Karpas-422 (cell line): ENCODE results near the gene TECR. TPM values are rescaled to one million over a fixed set of nuclear protein-coding genes. Genes with fewer than 3 reads are reported as not detected.
"Not testable (repeated sequence)": the region's sequence is repeated elsewhere in the genome, so short reads cannot be mapped to it uniquely, and the experiment has no call there.

Source experiments
- DNase-seq: peaks from one replicate; pipeline ENCODE4 v3.0.0-alpha.2; 2015
- H2AFZ ChIP-seq: fragments of 200-600 bp; sonication (generic); 2 replicates; pipeline ENCODE4 v1.6.1; 2014; ENCODE audit warnings: antibody characterized with exemption, low read length, mixed read lengths
- H3K27ac ChIP-seq: fragments of 200-600 bp; sonication (generic); 2 replicates; pipeline ENCODE4 v1.5.1; 2014; ENCODE audit warnings: mild to moderate bottlenecking, low read length, moderate library complexity
- H3K27me3 ChIP-seq: fragments of 200-600 bp; sonication (generic); 2 replicates; pipeline ENCODE4 v1.6.1; 2014; ENCODE audit warnings: low read length, mixed read lengths
- H3K36me3 ChIP-seq: fragments of 200-600 bp; sonication (generic); 2 replicates; pipeline ENCODE4 v1.6.1; 2014; ENCODE audit warnings: low read length, mixed read lengths; ENCODE audit not compliant: insufficient read depth
- H3K4me1 ChIP-seq: fragments of 200-600 bp; sonication (generic); 2 replicates; pipeline ENCODE4 v1.6.1; 2014; ENCODE audit warnings: mild to moderate bottlenecking, low read length, mixed read lengths
- H3K4me2 ChIP-seq: fragments of 200-600 bp; sonication (generic); 2 replicates; pipeline ENCODE4 v1.6.1; 2014; ENCODE audit warnings: low read length, low read depth, mild to moderate bottlenecking; ENCODE audit not compliant: poor library complexity, severe bottlenecking
- H3K4me3 ChIP-seq: fragments of 200-600 bp; sonication (generic); 2 replicates; pipeline ENCODE4 v1.5.1; 2014; ENCODE audit warnings: mild to moderate bottlenecking, antibody characterized with exemption, low read length, mixed read lengths
- H3K79me2 ChIP-seq: fragments of 200-600 bp; sonication (generic); 2 replicates; pipeline ENCODE4 v1.6.1; 2014; ENCODE audit warnings: mild to moderate bottlenecking, low read length, mixed read lengths
- H3K9ac ChIP-seq: fragments of 200-600 bp; sonication (generic); 2 replicates; pipeline ENCODE4 v1.6.0; 2014; ENCODE audit warnings: low read length
- H3K9me2 ChIP-seq: fragments of 200-600 bp; sonication (generic), shearing (Covaris generic); replicated peaks from 2 replicates; pipeline ENCODE4 v1.6.0; 2014; ENCODE audit warnings: mild to moderate bottlenecking, low read length, moderate library complexity; ENCODE audit not compliant: insufficient read depth
- H3K9me3 ChIP-seq: fragments of 300-700, 200-600 bp; sonication (generic); 2 replicates; pipeline ENCODE4 v1.6.1; 2014; ENCODE audit warnings: low read length, mixed read lengths
- H4K20me1 ChIP-seq: fragments of 200-600 bp; sonication (generic); 2 replicates; pipeline ENCODE4 v1.6.1; 2014; ENCODE audit warnings: mild to moderate bottlenecking, antibody characterized with exemption, low read length, low read depth; ENCODE audit not compliant: insufficient read depth
- total RNA-seq: library from RNA; depleted of rRNA; stranded (reverse); fragments of >200 nt; shearing (Covaris generic); gene quantifications from 2 replicates; pipeline ENCODE4 v1.2.3, GENCODE V29; 2014; ENCODE audit warnings: low replicate concordance

The TECR gene
- total RNA-seq, 1 experiment from 2014 or later: 81.4 TPM

DNA sequence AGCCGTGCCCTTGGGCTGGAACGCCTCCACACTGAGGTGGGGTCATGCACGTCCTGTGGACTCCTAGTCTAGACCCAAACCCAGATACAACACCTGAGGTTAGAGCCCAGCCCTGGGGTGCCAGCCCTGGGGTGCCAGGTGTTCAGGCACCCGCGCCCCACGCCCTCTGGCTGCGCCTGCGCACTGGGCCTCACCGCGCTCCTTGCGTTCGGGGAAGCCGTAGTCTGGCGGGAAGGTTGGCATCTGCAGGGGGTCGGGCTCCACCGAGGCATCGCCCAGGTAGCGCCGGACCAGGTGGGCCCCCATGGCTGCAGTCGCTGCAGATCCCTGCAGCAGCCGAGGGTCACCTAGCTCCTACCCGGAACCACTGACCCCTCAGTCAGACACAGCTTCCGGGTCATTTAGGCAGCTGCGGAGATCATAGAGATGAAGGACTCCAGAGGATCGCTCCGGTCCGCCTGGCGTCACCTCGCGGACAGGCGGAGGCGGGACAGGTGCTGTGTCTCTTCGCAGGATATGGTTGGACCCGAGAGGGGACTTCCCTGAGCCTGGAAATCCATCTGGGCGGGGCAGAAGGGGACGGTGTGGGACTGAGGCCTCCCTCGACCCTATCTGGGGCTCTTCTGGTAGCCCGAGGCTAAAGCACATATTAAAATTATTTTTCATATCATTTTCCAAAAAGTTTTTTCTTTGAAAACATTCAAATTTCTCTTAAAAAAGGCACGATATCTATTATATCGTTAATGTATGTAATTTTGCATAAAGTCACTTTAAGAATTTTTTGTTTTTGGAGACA lies 42.5 kb downstream of the TECR start, which contains the start of gene NDUFB7:
Gene NDUFB7, minus strand, starts transcription at position 372 of the 796 bp plus-strand sequence. Its CDS starts 66 bp downstream, at position 306.
- Histone ChIP-seq H3K79me2 (peaks cover 27% of the 10 kb centered on the region), H2AFZ (peak within 1 kb of the TSS; percentile 33; the same call in 1 of the 2 replicates), H3K9ac (peak within 1 kb of the TSS; percentile 85), H3K27ac (no peak within 1 kb of the TSS), H3K36me3 (no peaks in the 10 kb centered on the region), H3K27me3 (no peaks in the 10 kb centered on the region), H3K4me1 (peaks cover 25% of the 10 kb centered on the region), H3K4me2 (peak within 1 kb of the TSS; percentile 78), H4K20me1 (no peaks in the 10 kb centered on the region), H3K9me2 (no peaks in the 10 kb centered on the region), H3K4me3 (peak within 1 kb of the TSS; percentile 87), H3K9me3 (no peaks in the 10 kb centered on the region)
- peak; percentile 96 for DNase-seq

DNA sequence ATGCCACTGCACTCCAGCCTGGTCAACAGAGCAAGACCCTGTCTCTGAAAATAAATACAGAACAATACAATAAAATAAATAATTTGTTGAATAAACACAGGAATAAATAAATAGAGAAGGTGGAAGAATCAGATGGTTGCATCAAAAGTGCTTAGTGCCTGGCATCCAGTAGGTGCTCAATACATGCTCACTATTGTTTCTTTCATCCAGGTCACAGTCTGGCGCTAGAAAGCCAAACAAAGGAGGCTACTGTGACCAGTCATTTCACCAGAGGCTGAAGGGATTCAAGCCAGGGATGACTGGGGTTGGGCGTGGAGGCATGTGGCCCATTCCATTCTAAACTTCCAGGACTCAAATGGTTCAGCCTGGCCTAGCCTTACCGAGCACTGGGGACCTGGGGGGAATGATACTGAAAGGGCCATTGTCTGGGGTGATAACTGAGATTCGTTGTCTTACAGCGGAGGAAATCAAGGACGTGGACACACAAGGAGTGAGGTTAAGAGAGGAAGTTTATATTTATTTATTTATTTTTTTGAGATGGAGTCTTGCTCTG lies 46.1 kb downstream of the TECR start:
- no peaks in the 10 kb centered on the region for H3K36me3 ChIP-seq
- H3K9ac ChIP-seq: no peak overlapping the region
- no peaks in the 10 kb centered on the region for H3K9me2 ChIP-seq
- H3K27ac ChIP-seq: no peak overlapping the region
- H4K20me1 ChIP-seq: no peaks in the 10 kb centered on the region
- H2AFZ ChIP-seq: no peak overlapping the region
- H3K9me3 ChIP-seq: no peaks in the 10 kb centered on the region
- peaks cover 13% of the 10 kb centered on the region for H3K79me2 ChIP-seq
- no peak for DNase-seq
- H3K4me1 ChIP-seq: peaks cover 32% of the 10 kb centered on the region
- no peaks in the 10 kb centered on the region for H3K27me3 ChIP-seq
- H3K4me3 ChIP-seq: no peak overlapping the region
- H3K4me2 ChIP-seq: no peak overlapping the region

DNA sequence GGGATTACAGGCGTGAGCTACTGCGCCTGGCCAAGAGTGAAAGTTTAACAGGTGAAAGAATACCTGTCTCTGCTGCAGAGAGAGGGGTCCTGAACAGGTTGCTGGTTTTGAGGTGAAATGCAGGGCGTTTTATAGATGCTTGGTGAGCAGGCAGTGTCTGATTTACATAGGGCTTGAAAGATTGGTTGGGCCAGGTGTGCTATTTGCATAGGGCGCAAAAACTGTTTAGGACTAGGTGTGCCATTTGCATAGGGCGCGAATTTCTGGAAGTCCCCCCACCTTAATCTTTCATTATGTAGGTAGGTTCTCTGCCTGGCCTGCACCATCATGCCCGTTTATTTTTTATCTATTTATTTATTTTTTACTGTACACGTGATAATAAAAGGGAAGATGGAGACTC lies 47.0 kb downstream of the TECR start:
- Histone ChIP-seq H3K9me3 (no peaks in the 10 kb centered on the region), H3K4me1 (peaks cover 24% of the 10 kb centered on the region)

DNA sequence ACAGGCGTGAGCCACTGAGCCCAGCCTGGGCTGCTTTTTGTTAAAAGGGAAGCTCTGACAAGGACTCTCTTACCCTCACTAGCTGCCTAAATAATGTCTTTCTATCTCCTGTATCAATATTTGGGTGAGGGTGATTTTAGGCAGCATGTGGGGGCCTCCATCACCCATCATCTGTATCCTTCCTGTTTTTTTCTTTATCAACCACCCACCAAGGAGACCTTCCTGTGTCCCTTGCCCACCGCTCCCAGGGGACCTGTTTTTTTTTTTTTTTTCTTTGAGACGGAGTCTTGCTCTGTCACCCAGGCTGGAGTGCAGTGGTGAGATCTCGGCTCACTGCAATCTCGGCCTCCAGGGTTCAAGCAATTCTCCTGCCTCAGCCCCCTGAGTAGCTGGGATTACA lies 47.9 kb downstream of the TECR start:
- no peak overlapping the region for H2AFZ ChIP-seq
- H3K79me2 ChIP-seq: no peaks in the 10 kb centered on the region
- H3K4me3 ChIP-seq: no peak overlapping the region
- no peak overlapping the region for H3K27ac ChIP-seq
- H3K4me1 ChIP-seq: peaks cover 21% of the 10 kb centered on the region
- DNase-seq: peak; percentile 66
- no peak overlapping the region for H3K9ac ChIP-seq
- H3K9me3 ChIP-seq: no peaks in the 10 kb centered on the region
- H3K27me3 ChIP-seq: no peaks in the 10 kb centered on the region
- H3K9me2 ChIP-seq: no peaks in the 10 kb centered on the region
- no peaks in the 10 kb centered on the region for H4K20me1 ChIP-seq
- H3K36me3 ChIP-seq: no peaks in the 10 kb centered on the region
- H3K4me2 ChIP-seq: no peak overlapping the region

More for the DNA sequence above, 47.0 kb downstream of the TECR start:
- Histone ChIP-seq H3K4me2 (peak overlapping the region; percentile 26), H3K36me3 (no peaks in the 10 kb centered on the region), H2AFZ (no peak overlapping the region), H3K4me3 (no peak overlapping the region), H3K9me2 (no peaks in the 10 kb centered on the region), H3K27me3 (no peaks in the 10 kb centered on the region), H3K79me2 (peaks cover 5% of the 10 kb centered on the region), H3K27ac (no peak overlapping the region), H4K20me1 (no peaks in the 10 kb centered on the region), H3K9ac (no peak overlapping the region)
- DNase-seq: peak; percentile 58

DNA sequence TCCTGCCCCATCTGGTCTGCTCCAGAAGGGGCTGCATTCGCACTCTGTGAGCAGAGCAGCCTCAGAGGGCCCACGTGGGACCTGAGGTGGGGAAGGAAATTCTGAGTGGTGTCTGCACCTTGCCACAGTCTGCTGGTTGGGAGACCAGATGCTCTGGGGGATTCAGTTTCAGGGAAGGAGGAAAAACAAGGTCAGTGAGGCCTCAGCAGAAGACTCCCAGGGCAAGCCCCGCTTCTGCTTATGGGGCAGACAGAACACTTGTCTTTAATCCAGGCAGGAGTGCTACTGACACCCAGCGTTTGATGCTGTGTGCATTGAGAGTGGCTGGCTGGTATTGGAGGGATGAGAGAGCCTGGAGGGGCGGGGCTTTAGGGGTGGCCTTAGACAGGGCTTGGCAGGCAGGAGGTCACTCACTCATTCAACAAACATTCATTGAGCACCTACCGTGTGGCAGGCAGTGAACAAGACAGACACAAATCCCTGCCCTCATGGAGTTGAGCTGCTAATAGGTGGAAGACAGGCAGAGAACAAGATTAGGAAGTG lies 48.6 kb downstream of the TECR start:
- no peaks in the 10 kb centered on the region for H3K9me2 ChIP-seq
- peak; percentile 73 for DNase-seq
- no peaks in the 10 kb centered on the region for H3K27me3 ChIP-seq
- H3K4me3 ChIP-seq: no peak overlapping the region
- H2AFZ ChIP-seq: no peak overlapping the region
- H3K9me3 ChIP-seq: no peaks in the 10 kb centered on the region
- no peaks in the 10 kb centered on the region for H3K36me3 ChIP-seq
- no peak overlapping the region for H3K27ac ChIP-seq
- H4K20me1 ChIP-seq: no peaks in the 10 kb centered on the region
- peaks cover 24% of the 10 kb centered on the region for H3K4me1 ChIP-seq
- no peak overlapping the region for H3K9ac ChIP-seq
- H3K79me2 ChIP-seq: no peaks in the 10 kb centered on the region
- H3K4me2 ChIP-seq: no peak overlapping the region

DNA sequence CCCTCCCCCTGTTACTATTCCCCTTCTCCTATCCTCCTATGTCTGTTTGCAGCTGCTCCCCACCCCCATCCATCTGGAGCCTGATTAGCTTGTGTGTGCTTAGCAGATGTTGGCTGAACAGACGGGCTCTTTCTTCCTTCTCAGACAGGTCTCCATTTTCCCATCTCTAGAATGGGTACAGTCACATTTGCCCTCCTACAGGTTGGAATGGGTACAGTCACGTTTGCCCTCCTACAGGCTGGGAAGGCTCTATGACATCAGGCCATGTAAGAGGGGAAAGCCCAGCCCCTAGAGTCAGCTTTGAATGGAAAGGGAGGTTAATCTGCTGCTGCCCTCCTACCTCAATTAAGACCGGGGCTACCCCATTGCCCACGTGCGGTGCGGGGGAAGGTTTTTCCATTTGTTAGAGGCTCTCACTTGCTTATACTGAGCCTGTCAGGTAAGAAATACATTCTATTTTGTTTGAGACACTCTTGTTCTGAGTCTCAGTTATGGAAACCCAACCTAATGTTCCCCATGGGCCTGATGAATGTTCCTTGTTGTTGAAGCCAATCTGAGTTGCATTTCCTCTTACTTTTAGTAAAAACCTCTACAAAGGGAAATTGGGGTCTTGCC lies 51.3 kb downstream of the TECR start:
- DNase-seq: peak; percentile 54
- H3K4me2 ChIP-seq: no peak overlapping the region

DNA sequence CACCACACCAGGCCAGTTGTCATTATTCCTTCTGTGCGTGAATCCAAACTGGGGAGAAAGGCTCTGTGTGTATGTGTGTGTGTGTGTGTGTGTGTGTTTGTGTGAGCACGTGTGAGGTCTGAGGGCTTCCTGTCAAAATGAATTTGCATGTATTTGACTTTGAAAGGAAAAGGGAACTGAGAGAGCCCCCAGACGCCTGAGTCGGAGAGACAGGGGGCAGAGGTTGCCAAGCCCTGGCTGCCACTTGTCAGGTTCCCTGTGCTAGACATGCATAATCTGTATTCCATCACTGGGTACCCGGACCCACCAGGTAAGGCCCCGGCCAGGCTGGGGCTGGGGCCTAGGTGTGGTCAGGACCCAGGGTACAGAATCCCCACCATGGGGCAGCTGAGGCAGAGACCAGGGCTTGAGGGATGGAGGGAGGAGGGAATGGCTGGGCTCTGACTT lies 53.5 kb downstream of the TECR start, which contains the start of gene CLEC17A:
Gene CLEC17A, plus strand, starts transcription at position 191 of the 447 bp plus-strand sequence. Its CDS starts 77 bp downstream, at position 268.
- Histone ChIP-seq H3K4me2 (peak within 1 kb of the TSS; percentile 60), H3K27ac (no peak within 1 kb of the TSS), H3K4me1 (peaks cover 13% of the 10 kb centered on the region), H3K9me3 (no peaks in the 10 kb centered on the region), H3K9ac (peak within 1 kb of the TSS; percentile 43), H3K9me2 (no peaks in the 10 kb centered on the region), H3K27me3 (no peaks in the 10 kb centered on the region), H3K36me3 (no peaks in the 10 kb centered on the region), H3K79me2 (no peaks in the 10 kb centered on the region), H4K20me1 (no peaks in the 10 kb centered on the region), H2AFZ (no peak within 1 kb of the TSS), H3K4me3 (peak within 1 kb of the TSS; percentile 51; the same call in 1 of the 2 replicates)
- peak; percentile 91 for DNase-seq

More for the DNA sequence above, 51.3 kb downstream of the TECR start:
- H3K9me3 ChIP-seq: no peaks in the 10 kb centered on the region
- no peaks in the 10 kb centered on the region for H3K79me2 ChIP-seq
- H3K9ac ChIP-seq: no peak overlapping the region
- no peak overlapping the region for H2AFZ ChIP-seq
- no peak overlapping the region for H3K4me3 ChIP-seq
- H3K9me2 ChIP-seq: no peaks in the 10 kb centered on the region
- H3K4me1 ChIP-seq: peaks cover 27% of the 10 kb centered on the region
- H3K27ac ChIP-seq: no peak overlapping the region
- H3K36me3 ChIP-seq: no peaks in the 10 kb centered on the region
- H4K20me1 ChIP-seq: no peaks in the 10 kb centered on the region
- no peaks in the 10 kb centered on the region for H3K27me3 ChIP-seq

DNA sequence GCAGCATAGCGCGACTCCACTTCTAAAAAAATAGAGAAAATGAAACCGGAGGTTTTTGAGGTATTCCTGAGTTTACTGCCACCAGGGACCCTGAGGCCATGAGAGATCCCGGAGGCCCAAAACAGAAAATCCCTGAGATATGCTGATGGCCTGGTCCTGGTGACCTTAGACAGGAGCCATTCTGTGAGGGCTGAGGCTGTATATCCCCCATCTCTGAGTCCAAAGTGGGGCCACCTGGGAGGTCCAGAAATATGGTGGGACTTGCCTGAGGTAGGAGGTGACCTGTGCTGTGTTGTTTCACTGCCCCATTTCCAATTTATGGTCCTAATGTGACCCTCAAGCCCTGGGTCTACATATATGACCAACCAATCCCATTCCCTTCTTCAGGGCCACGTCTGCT lies 55.0 kb downstream of the TECR start:
- H3K27ac ChIP-seq, H3K4me3 ChIP-seq, H3K4me2 ChIP-seq, H4K20me1 ChIP-seq, DNase-seq, H2AFZ ChIP-seq, H3K9me3 ChIP-seq, H3K27me3 ChIP-seq, H3K9ac ChIP-seq, H3K79me2 ChIP-seq, H3K9me2 ChIP-seq, H3K36me3 ChIP-seq: not testable (repeated sequence)
- H3K4me1 ChIP-seq: peaks cover 13% of the 10 kb centered on the region
